GM19099 (cell line): ENCODE results near the gene SOX11.

Experiments
- POLR2A ChIP-seq: IDR thresholded peaks from 3 replicates; pipeline ENCODE4 v1.6.1; 2011; ENCODE audit warnings: low read depth; ENCODE audit not compliant: insufficient read length; ENCODE audit errors: extremely low read depth

SOX11 gene

GRCh38 chr2:5736050-5736449 is 43.9 kb downstream of the SOX11 start:
- no peak for TF ChIP-seq POLR2A

- TF ChIP-seq POLR2A: no peak
Observed at GRCh38 chr2:5736886-5737285, 44.7 kb downstream of the SOX11 start.

GRCh38 chr2:5740053-5740452 is 47.9 kb downstream of the SOX11 start:
- no peak for TF ChIP-seq POLR2A

- TF ChIP-seq POLR2A: no peak
Observed at GRCh38 chr2:5740817-5741216, 48.6 kb downstream of the SOX11 start.

- no peak for TF ChIP-seq POLR2A
Observed at GRCh38 chr2:5741242-5741641, 49.1 kb downstream of the SOX11 start.

GRCh38 chr2:5742126-5742525 is 49.9 kb downstream of the SOX11 start:
- no peak for TF ChIP-seq POLR2A

- no peak for TF ChIP-seq POLR2A
Observed at GRCh38 chr2:5748391-5748790, 56.2 kb downstream of the SOX11 start.

GRCh38 chr2:5748946-5749345 is 56.8 kb downstream of the SOX11 start:
- no peak for TF ChIP-seq POLR2A

GRCh38 chr2:5749347-5749746 is 57.2 kb downstream of the SOX11 start:
- TF ChIP-seq POLR2A: no peak
